Measurements from ENCODE around the gene RAPGEF1.

- TF ChIP-seq, protein P1, sequence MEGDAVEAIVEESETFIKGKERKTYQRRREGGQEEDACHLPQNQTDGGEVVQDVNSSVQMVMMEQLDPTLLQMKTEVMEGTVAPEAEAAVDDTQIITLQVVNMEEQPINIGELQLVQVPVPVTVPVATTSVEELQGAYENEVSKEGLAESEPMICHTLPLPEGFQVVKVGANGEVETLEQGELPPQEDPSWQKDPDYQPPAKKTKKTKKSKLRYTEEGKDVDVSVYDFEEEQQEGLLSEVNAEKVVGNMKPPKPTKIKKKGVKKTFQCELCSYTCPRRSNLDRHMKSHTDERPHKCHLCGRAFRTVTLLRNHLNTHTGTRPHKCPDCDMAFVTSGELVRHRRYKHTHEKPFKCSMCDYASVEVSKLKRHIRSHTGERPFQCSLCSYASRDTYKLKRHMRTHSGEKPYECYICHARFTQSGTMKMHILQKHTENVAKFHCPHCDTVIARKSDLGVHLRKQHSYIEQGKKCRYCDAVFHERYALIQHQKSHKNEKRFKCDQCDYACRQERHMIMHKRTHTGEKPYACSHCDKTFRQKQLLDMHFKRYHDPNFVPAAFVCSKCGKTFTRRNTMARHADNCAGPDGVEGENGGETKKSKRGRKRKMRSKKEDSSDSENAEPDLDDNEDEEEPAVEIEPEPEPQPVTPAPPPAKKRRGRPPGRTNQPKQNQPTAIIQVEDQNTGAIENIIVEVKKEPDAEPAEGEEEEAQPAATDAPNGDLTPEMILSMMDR (IDR thresholded peaks at IDR 0.05; ENCODE audit: extremely low read depth in 1 of 2, insufficient read depth in 1 of 2, low read depth in 1 of 2, low read length in 2 of 2), result no peak
- TF ChIP-seq POLR2AphosphoS5 (IDR thresholded peaks at IDR 0.05; ENCODE audit: insufficient read depth, low read depth, low read length), result no peak
- peak; percentile 32 for TF ChIP-seq FOS (IDR thresholded peaks at IDR 0.05; ENCODE audit: borderline replicate concordance, insufficient read depth, low read length)
Observed at GRCh38 chr9:131731237-131731636, 8.6 kb downstream of the RAPGEF1 start.
